Esophagus muscularis mucosa (tissue), 4 donors: ENCODE data around the gene NPEPL1. TPM values are rescaled to one million over a fixed set of nuclear protein-coding genes. Genes with fewer than 3 reads are reported as not detected.

ENCODE experiments used
- DNase-seq: peaks from one replicate; pipeline ENCODE4 v3.0.0-alpha.2; 2017; ENCODE audit errors: extremely low spot score
- H3K27ac ChIP-seq, 4 donors: fragments of 200-600 bp; sonication (generic); replicated peaks in 1 of 4; 1 replicate in 3 of 4; 2 replicates in 1 of 4; pipeline ENCODE4 v1.5.1; 2016 to 2019; ENCODE audit warnings: mild to moderate bottlenecking in 1 of 4
- H3K27me3 ChIP-seq, 4 donors: fragments of 200-600 bp; sonication (generic); one replicate each; pipeline versions ENCODE4 v1.5.1 to v1.6.0; 2016 to 2019
- H3K36me3 ChIP-seq, 4 donors: fragments of 200-600 bp; sonication (generic); one replicate each; pipeline ENCODE4 v1.5.1; 2016 to 2019
- H3K4me1 ChIP-seq, 4 donors: fragments of 200-600 bp; sonication (generic); one replicate each; pipeline ENCODE4 v1.5.1; 2016 to 2019
- H3K4me3 ChIP-seq, 4 donors: fragments of 200-600 bp; sonication (generic); 1 replicate in 2 of 4; 2 replicates in 2 of 4; pipeline ENCODE4 v1.5.1; 2016 to 2019; ENCODE audit warnings: mild to moderate bottlenecking in 4 of 4, moderate library complexity in 1 of 4
- H3K9me3 ChIP-seq, 4 donors: fragments of 200-600 bp; sonication (generic); 1 replicate in 3 of 4; 2 replicates in 1 of 4; pipeline ENCODE4 v1.5.1; 2016 to 2019
- CTCF ChIP-seq, 3 experiments: fragments of 200-600 bp in 2 of 3; fragments of 450-650 bp in 1 of 3; sonication (generic) in 2 of 3; IDR thresholded peaks; one replicate each; pipeline ENCODE4 v1.5.1; 2017 to 2019; ENCODE audit warnings: antibody characterized with exemption in 3 of 3, mild to moderate bottlenecking in 2 of 3, moderate library complexity in 1 of 3
- EP300 ChIP-seq: sonication (generic); formaldehyde crosslinking; IDR thresholded peaks from one replicate; pipeline ENCODE4 v1.6.1; 2017; ENCODE audit warnings: antibody characterized with exemption
- POLR2A ChIP-seq: fragments of 450-650 bp; IDR thresholded peaks from one replicate; pipeline ENCODE4 v1.6.1; 2017; ENCODE audit warnings: antibody characterized with exemption, moderate library complexity, mild to moderate bottlenecking, low read depth
- POLR2AphosphoS5 ChIP-seq, 2 donors: sonication (generic); formaldehyde crosslinking; IDR thresholded peaks; one replicate each; pipeline ENCODE4 v1.6.1; 2017; ENCODE audit warnings: antibody characterized with exemption in 2 of 2
- WGBS: methylation state at CpG from one replicate; pipeline ENCODE4 v1.1.5; 2018; 5-methylcytosine and 5-hydroxymethylcytosine counted together
- intact Hi-C: fragments of 100-400 bp; cut with DNase I; formaldehyde crosslinking; loops from one replicate; pipeline ENCODE4 v1.15.1; 2023
- total RNA-seq, 4 donors: library from RNA; depleted of rRNA; stranded (reverse); fragments of >200 nt; gene quantifications; one replicate each; pipeline versions ENCODE4 v1.1.0 to v1.2.1, GENCODE V29; 2016

The NPEPL1 gene
- total RNA-seq, 4 donors from 2014 or later: 29.0 to 59.0 (median 50.5) TPM

- no peak for DNase-seq
- H3K9me3 ChIP-seq: no peaks in the 10 kb centered on the region
- 89% methylated on average over 11 of the region's 11 CpGs for WGBS
- peaks cover 15 to 40% (median 23%) of the 10 kb centered on the region in 4 donors for H3K36me3 ChIP-seq
- intact Hi-C loops: no loop called here
- no peaks in the 10 kb centered on the region for H3K4me1 ChIP-seq
- H3K27me3 ChIP-seq: no peaks in the 10 kb centered on the region
- TF ChIP-seq POLR2AphosphoS5 (IDR thresholded peaks at IDR 0.05): no peak
- no peak for TF ChIP-seq EP300
- no peak for TF ChIP-seq POLR2A
- TF ChIP-seq CTCF (IDR thresholded peaks at IDR 0.05): no peak
- H3K27ac ChIP-seq: no peak overlapping the region
- no peak overlapping the region for H3K4me3 ChIP-seq
Measured at GRCh38 chr20:58682656-58683531, 9.7 kb upstream of the NPEPL1 start.

- Histone ChIP-seq H3K36me3 (peaks cover 11 to 27% (median 15%) of the 10 kb centered on the region in 4 donors), H3K27ac (no peak overlapping the region), H3K4me3 (no peak overlapping the region), H3K27me3 (no peaks in the 10 kb centered on the region), H3K4me1 (peaks cover 0 to 7% (median 6%) of the 10 kb centered on the region in 4 donors), H3K9me3 (no peaks in the 10 kb centered on the region)
- no peak for DNase-seq
- WGBS: 92% methylated on average over 2 of the region's 2 CpGs
- TF ChIP-seq EP300 (no peak), POLR2AphosphoS5 (IDR thresholded peaks at IDR 0.05) (no peak), CTCF (IDR thresholded peaks at IDR 0.05) (no peak), POLR2A (no peak)
- intact Hi-C loops: no loop called here
Measured at GRCh38 chr20:58684291-58684690, 8.3 kb upstream of the NPEPL1 start.

- DNase-seq: no peak
- no peak for TF ChIP-seq POLR2A
- no peak for TF ChIP-seq EP300
- no peak for TF ChIP-seq CTCF (IDR thresholded peaks at IDR 0.05)
- no peak for TF ChIP-seq POLR2AphosphoS5 (IDR thresholded peaks at IDR 0.05)
- Histone ChIP-seq H3K36me3 (peaks cover 0 to 13% (median under 1%) of the 10 kb centered on the region in 4 donors), H3K27me3 (no peaks in the 10 kb centered on the region), H3K4me1 (peaks cover 0 to 24% (median 23%) of the 10 kb centered on the region in 4 donors), H3K4me3 (no peak overlapping the region), H3K9me3 (no peaks in the 10 kb centered on the region), H3K27ac (no peak overlapping the region)
- WGBS: 86% methylated on average over 5 of the region's 5 CpGs
- intact Hi-C loops: no loop called here
Measured at GRCh38 chr20:58685988-58686387, 6.6 kb upstream of the NPEPL1 start.

- 90% methylated on average over 4 of the region's 4 CpGs for WGBS
- intact Hi-C loops: no loop called here
- Histone ChIP-seq H3K4me1 (peaks cover 17 to 41% (median 40%) of the 10 kb centered on the region in 4 donors), H3K36me3 (peaks cover 0 to 12% (median 0%) of the 10 kb centered on the region in 4 donors), H3K4me3 (no peak overlapping the region), H3K27me3 (no peaks in the 10 kb centered on the region), H3K27ac (no peak overlapping the region), H3K9me3 (no peaks in the 10 kb centered on the region)
- TF ChIP-seq CTCF (IDR thresholded peaks at IDR 0.05) (no peak), EP300 (no peak)
- no peak for DNase-seq
Measured at GRCh38 chr20:58688414-58688813, 4.2 kb upstream of the NPEPL1 start.
